GM21360 (cell line): ENCODE results near the gene M1AP.
A peak's percentile ranks its signal among the peaks of the same experiment; 100 is the strongest.

Experiments
- ATAC-seq: cut with Tn5 transposase; IDR thresholded peaks from one replicate; pipeline ENCODE4 v1.9.1; 2021; ENCODE audit warnings: mild to moderate bottlenecking, moderate library complexity; ENCODE audit not compliant: unreplicated experiment

M1AP gene

DNA sequence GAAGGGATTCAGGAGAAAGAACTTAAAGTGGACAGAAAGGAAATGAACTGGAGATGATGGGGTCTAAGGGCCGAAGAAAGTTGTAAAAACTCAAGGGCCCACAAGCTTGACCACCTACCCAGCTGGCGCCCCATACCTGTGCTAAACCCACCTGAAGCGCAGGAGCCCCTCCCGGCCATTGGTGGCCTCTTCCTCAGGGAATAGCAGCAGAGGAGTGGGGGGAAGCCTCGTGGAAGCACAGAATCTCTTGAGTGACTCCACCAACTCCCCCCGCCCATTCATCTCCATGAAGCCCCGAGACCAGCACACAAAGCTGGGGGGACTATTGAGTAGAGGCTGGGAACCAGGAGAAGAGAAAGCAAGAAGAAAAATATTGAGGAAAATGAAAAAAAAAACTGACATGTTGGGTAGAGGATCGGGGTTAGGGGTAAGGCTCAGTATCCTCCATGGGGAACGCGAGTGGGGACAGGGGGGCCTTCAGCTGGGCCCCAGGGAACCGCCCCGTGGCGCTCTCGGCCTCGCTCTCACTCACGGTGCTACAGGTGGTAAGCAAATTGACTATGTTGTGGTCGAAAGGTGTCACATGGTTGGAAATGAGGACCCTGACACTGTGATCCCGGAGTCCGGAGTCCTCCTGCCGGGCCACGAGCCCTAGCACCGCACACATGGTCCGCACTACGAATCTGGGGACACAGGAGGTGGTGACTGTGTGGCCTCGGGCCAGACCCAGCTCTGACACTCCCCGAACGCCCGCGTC is 119.4 kb downstream of the M1AP start:
- peak; percentile 4 for ATAC-seq

DNA sequence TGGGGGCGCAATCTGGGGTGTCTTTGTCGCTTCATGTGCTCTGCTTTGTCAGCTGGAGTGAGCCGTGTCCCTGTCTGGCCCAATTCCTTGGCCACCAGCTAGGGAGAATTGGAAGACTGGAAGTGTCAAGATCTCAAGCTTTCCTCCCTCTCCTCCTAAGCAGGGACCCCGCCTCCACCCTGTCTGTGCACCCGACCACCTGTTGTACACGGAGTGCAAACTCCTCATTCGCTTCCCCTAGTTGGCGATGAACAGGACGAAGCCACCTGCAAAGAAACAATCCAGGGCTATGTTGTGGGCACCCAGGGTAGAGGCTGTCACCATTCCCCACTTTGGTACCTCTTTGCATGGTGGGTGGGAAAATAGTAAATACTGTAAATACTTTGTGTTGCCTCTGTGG is 120.4 kb downstream of the M1AP start:
- ATAC-seq = no peak

GRCh38 chr2:74526649-74527230 is 121.4 kb downstream of the M1AP start:
- ATAC-seq = no peak

GRCh38 chr2:74525717-74526648 is 122.1 kb downstream of the M1AP start, which contains the start of gene DQX1:
DQX1 (minus strand) TSS chr2:74526231; CDS start chr2:74525729, 502 bp downstream.
- ATAC-seq = no peak

- no peak for ATAC-seq
Measured at GRCh38 chr2:74524955-74525716, 123.0 kb downstream of the M1AP start.

DNA sequence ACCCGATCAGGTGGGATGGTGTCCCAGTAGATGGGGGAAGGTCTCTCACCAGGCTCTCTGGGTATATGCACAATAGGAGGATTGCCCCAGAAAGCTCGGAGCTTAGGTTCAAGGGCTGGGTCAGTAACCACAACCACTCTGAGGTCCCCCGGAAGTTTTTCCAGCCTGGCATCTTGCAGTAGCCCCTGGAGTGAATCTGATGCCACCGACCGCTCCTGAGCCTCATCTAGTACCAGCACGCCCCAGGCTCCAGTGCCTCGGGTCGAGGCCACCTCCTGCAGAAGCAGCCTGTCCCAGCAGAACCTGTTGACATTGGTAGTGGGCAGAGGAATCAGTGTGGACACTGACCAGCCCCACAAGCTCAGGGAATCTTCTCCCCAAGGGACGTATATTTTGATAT is 124.1 kb downstream of the M1AP start:
- no peak for ATAC-seq

- no peak for ATAC-seq
Measured at GRCh38 chr2:74522516-74522915, 125.6 kb downstream of the M1AP start.

- ATAC-seq = no peak
Measured at GRCh38 chr2:74516650-74517049, 131.5 kb downstream of the M1AP start.

- no peak for ATAC-seq
Measured at GRCh38 chr2:74515981-74516633, 132.0 kb downstream of the M1AP start.

GRCh38 chr2:74515271-74515980 is 132.7 kb downstream of the M1AP start:
- ATAC-seq = no peak

DNA sequence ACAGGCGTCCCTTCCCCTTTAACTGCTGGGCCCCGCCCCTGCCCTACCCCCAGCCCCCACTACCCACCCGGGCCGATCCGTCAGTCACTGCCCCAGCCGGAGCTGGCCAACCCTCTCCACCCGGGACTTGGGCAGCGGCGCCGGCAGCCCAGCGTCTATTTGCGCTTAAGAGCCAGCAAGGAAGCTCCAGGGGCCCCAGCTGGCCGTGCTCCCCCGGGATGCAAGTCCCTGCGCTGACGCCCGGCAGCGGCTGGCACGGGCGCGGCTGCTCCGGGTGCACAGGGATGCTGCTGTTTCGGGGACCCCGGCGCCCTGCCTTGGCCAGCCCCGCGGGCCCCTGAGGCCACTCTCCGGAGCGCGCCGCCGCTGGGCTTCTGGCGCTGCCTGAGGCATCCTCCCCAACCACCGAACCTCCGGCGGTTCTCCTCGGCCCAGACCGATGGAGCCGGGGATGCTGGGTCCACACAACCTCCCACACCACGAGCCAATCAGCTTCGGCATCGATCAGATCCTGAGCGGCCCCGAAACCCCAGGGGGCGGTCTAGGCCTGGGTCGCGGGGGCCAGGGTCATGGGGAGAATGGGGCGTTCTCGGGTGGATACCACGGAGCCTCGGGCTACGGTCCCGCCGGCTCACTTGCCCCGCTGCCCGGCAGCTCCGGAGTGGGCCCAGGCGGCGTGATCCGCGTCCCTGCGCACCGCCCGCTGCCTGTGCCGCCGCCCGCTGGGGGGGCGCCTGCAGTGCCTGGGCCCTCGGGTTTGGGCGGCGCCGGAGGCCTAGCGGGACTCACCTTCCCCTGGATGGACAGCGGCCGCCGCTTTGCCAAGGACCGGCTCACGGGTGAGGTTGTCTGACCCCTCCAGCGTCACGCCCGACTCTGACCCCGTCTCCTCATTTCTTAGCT is 133.5 kb downstream of the M1AP start, which contains the start of gene TLX2:
Gene TLX2, plus strand, starts transcription at position 83 of the 903 bp plus-strand sequence. Its CDS starts 357 bp downstream, at position 440.
- ATAC-seq = no peak

GRCh38 chr2:74513605-74514367 is 134.3 kb downstream of the M1AP start:
- ATAC-seq = no peak

DNA sequence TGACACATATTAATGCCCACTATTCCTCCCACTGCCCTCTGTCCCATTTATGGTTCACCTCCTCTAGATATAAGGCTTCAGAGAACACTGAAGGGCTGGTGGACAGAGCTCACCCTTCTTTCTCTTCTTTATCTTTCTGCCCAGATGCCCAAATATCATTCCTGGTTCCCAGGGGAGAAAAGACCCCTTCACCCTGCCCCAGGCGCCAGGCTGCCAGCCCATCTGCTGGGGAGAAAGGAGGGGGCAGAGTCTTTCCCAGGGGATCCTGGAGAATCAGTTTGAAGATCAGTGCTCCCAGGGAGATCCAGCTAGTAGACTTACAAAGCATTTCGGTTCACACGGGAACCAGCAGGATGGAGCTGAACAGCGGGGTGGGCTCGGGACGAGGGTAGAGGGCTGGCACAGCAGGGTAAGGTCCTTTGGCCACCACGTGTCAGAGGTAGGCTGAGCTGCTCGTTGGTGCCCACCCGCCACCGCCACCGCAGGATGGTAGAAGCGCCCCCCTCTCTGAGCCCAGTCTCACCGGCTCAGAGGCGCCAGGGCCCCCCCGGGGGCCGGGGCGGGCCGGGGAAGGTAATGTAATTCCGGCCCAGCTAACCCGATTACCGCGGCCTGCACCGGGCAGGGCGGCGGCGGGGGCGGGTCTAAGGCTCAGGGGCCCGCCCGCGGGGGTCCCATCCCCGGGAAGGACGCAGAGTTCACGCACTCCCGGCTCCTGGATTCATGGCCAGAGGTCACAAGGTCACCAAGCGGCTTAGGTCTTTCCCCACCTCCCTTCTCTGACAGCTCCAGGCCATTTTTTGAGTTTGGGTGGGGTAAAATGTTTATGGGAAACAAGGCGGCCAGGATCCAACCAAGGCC is 135.2 kb downstream of the M1AP start:
- no peak for ATAC-seq

GRCh38 chr2:74511104-74511989 is 136.8 kb downstream of the M1AP start:
- no peak for ATAC-seq

DNA sequence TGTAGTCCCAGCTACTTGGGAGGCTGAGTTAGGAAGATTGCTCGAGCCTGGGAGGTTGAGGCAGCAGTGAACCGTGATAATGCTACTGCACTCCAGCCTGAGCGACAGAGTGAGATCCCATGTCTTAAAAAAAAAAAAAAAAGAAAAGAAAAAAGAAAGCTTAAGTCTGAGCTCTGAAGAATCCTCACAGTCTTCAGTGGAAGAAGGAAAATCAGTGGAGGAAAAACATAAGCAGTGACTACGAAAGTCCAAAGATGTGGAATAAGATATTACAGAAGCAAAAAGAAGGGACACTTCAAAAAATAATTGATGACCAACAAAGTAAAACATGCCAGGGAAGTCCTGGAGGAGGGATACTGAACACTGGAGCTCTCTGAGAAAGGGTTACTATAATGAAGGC is 137.9 kb downstream of the M1AP start:
- no peak for ATAC-seq
